GM21723 (cell line): ENCODE measurements around the gene HERC3.
A peak's percentile ranks its signal among the peaks of the same experiment; 100 is the strongest.

Experiments
- ATAC-seq: cut with Tn5 transposase; IDR thresholded peaks from one replicate; pipeline ENCODE4 v1.9.1; 2021; ENCODE audit warnings: mild to moderate bottlenecking, moderate library complexity; ENCODE audit not compliant: unreplicated experiment

Gene HERC3

GRCh38 chr4:88591787-88592599 is at the start of gene HERC3:
Gene HERC3, plus strand, starts transcription at chr4:88592480. Its CDS starts 13,344 bp downstream, at chr4:88605824.
- peak; percentile 98 for ATAC-seq

GRCh38 chr4:88549815-88550214 is 42.5 kb upstream of the HERC3 start:
- ATAC-seq = no peak

- no peak for ATAC-seq
Observed at GRCh38 chr4:88567591-88567990, 24.7 kb upstream of the HERC3 start.

DNA sequence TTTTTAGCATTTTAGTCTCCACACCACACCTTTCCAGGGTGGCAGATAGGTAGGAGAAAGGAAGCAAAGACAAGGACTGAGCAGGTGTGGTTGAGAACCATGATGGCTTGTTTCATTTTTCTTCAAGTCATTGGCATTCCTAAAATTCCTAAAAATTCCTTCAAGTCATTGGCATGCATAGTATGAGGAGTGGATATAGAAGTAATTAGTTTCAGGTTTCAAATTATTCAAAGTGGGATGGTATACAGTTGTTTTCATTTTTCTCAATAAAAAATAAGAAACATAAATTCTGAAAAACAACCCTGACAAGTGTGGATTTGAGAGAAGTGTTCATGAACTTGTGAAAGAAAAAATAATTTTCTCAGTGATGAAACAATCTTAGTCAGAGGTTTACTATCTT is 22.3 kb upstream of the HERC3 start:
- no peak for ATAC-seq

GRCh38 chr4:88573276-88573980 is 18.9 kb upstream of the HERC3 start:
- ATAC-seq = no peak

DNA sequence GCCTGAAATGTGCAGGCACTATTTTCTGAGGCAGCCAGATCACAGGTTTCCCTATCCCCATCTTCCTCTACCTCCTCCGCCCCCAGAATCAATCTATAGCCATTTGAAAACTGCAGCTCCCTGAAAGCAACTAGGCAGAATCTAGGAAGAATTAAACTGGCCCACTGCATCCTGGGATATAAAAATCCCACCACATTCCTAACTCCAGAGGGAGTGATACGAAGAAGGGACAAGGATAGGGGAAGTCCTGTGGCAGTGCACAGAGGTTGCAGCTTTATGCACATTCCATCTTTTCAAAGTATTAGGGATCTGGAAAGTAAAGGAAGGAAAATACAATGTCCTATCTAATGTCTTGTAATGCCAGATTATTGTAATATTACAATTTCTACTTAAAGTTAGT is 18.3 kb upstream of the HERC3 start:
- no peak for ATAC-seq

GRCh38 chr4:88575186-88575585 is 17.1 kb upstream of the HERC3 start:
- no peak for ATAC-seq

DNA sequence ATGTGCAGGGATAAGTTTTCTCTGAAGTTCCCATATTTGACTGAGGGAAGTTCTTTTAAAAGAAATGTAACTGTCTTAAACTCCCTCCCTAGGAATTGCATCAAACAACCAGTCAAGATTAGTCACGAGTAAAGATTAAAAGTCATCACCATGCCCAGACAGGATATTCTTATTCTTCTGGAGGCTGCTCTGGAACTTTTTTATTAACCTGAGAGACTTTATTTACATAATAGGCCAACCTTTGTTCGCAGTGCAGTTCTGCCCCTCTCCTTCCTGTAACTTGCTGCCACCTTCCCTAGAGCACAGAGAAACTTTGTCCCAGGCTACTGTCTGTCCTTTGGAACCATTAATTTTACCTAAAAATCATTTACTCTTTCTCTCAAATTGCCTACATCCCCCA is 9.8 kb upstream of the HERC3 start:
- no peak for ATAC-seq

- ATAC-seq = no peak
Observed at GRCh38 chr4:88583631-88584470, 8.4 kb upstream of the HERC3 start.

DNA sequence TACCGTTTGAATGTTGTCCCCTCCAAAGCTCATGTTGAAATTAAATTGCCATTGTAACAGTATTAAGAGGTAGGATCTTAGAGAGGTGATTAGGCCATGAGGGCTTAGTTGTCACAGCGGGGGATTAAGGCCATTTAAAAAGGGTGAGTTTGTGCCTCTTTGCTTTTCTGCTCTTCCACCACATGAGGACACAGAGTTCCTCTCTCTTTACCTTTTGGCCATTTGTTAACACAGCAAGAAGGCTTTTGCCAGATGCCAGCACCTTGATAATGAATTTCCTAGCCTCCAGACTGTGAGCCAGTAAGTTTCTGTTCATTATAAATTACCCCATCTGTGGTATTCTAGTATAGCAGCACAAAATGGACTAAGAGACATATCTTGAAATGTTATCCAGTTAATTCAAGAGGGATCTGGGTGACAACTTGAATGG is 7.8 kb upstream of the HERC3 start:
- no peak for ATAC-seq

GRCh38 chr4:88585917-88586316 is 6.4 kb upstream of the HERC3 start:
- ATAC-seq = no peak

- no peak for ATAC-seq
Observed at GRCh38 chr4:88587306-88587705, 5.0 kb upstream of the HERC3 start.

GRCh38 chr4:88592600-88593448 is 544 bp downstream of the HERC3 start:
- peak; percentile 80 for ATAC-seq

DNA sequence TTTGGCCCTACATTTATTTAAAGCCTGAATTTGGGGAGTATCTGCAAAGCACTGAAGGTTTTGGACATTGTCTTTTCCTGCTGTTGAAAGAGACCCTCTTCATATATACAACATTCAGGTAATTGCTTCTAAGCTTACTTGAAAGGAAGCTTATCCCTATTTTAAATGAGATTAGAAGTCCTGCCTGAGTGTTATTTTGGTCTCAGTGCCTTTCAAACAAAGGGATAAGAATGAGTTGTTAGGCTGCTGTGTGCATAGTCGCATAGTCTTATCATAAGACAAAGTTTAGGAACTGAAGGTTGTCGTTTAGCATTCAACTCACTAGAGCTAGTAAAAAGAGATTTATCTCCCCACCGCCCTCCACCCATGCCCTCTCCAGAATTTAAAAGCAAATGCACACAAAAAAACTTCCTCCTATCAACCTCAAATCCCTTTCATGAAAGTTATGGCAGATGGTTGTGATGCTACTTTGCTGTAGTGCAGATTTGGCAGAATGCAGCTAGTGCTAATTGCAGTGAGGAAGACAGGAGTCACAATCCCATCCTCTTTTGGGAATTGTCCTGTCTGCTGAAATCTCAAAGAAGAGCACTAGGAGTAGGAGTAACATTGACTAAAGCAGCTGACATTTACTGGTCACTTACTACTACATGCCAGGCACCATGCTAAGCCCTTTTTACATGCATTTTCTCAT is 5.8 kb downstream of the HERC3 start:
- ATAC-seq = no peak

GRCh38 chr4:88599298-88599697 is 7.0 kb downstream of the HERC3 start:
- ATAC-seq = no peak

DNA sequence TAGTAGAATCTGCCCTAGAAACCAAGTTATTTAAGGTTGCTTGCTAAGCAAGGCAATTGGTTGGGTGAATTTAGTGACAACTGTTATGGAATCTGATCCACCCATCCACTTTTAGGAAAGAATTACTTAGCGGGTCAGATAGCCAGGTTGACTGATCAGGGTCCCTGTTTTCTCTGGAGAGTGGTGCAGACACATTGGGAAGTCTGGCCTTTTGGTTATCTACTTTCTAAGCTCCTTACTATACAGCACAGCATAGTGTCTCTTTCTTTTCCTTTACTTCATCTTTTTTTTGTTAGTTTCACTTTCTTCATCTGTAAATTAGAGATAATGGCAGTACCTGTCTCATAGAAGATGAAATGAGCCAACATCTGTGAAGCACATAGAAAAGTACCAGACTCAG is 7.4 kb downstream of the HERC3 start:
- no peak for ATAC-seq

DNA sequence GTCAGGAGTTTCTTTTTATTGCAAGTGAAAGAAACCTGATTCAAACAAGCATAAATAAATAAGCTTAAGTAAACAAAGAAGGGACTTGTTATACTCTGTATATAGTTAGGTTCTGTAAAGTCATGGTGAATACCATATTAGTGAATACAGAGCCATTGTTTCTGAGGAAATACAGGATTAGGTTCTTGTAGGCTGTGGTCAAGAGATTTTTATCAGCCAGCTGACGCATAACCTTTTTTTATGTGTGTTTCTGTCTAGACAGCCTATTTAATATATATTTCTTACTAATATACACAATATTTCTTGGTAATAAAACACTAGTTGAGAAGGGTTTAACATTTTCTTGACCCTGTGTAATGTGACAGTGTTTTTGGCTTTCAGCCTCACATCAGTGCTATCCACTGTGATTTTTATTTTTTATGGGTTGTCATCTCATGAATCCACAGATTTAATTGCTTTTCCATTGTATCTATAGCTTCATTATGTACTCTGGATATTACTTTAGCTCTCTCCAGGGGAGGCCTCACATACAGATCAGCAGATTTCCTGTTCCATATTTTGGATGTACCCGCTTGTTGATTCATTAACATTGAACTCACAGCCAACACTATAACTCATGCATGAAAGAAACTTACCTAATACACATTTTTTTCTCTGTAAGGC is 8.0 kb downstream of the HERC3 start:
- ATAC-seq = no peak

GRCh38 chr4:88604978-88605678 is 12.8 kb downstream of the HERC3 start:
- no peak for ATAC-seq

DNA sequence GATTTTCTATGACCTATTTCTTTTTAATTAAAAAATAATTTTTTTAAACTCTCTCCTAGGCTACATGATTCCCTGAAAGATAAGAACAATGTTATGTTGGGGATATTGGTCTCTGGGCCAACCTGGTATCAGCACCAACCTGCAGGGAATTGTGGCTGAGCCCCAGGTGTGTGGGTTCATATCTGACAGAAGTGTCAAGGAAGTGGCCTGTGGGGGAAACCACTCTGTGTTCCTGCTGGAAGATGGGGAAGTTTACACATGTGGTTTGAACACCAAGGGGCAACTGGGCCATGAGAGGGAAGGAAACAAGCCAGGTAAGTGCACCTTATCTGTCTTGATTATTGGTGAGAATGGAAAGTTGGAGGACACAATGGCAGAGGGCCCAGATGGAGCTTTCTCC is 13.5 kb downstream of the HERC3 start:
- ATAC-seq = no peak
